ENCODE data around the gene SF3B3. TPM values are rescaled to one million over a fixed set of nuclear protein-coding genes. Genes with fewer than 3 reads are reported as not detected.
A peak's percentile ranks its signal among the peaks of the same experiment; 100 is the strongest.

The SF3B3 gene
- total RNA-seq, 4 donors from 2014 or later, result 51.1 to 90.6 (median 66.2) TPM

- H3K27ac ChIP-seq (replicated peaks in 1 of 4), result no peak overlapping the region
- no peak for DNase-seq (ENCODE audit: extremely low spot score)
- H3K4me1 ChIP-seq, result peaks cover 0 to 8% (median 5%) of the 10 kb centered on the region in 4 donors
- no peaks in the 10 kb centered on the region for H3K9me3 ChIP-seq
- no peak for TF ChIP-seq EP300 (IDR thresholded peaks at IDR 0.05)
- no peak for TF ChIP-seq CTCF (IDR thresholded peaks at IDR 0.05)
- no peak for TF ChIP-seq POLR2AphosphoS5 (IDR thresholded peaks at IDR 0.05)
- no peak for TF ChIP-seq POLR2A (IDR thresholded peaks at IDR 0.05; ENCODE audit: low read depth)
- no peaks in the 10 kb centered on the region for H3K36me3 ChIP-seq
- WGBS, result 81% methylated on average over 1 of the region's 1 CpG
- intact Hi-C loops (cut with DNase I), result no loop called here
- no peaks in the 10 kb centered on the region for H3K27me3 ChIP-seq
- H3K4me3 ChIP-seq, result no peak overlapping the region
Observed at GRCh38 chr16:70605283-70605657, 81.7 kb downstream of the SF3B3 start.

GRCh38 chr16:70608521-70608920 lies 84.9 kb downstream of the SF3B3 start:
- Histone ChIP-seq H3K4me3 (no peak overlapping the region), H3K4me1 (peaks cover 0 to 13% (median 10%) of the 10 kb centered on the region in 4 donors), H3K36me3 (no peaks in the 10 kb centered on the region), H3K27ac (replicated peaks in 1 of 4) (no peak overlapping the region), H3K9me3 (no peaks in the 10 kb centered on the region), H3K27me3 (no peaks in the 10 kb centered on the region)
- intact Hi-C loops (cut with DNase I), result no loop called here
- no peak for TF ChIP-seq CTCF (IDR thresholded peaks at IDR 0.05)
- TF ChIP-seq POLR2A (IDR thresholded peaks at IDR 0.05; ENCODE audit: low read depth), result no peak
- no peak for TF ChIP-seq EP300 (IDR thresholded peaks at IDR 0.05)
- TF ChIP-seq POLR2AphosphoS5 (IDR thresholded peaks at IDR 0.05), result no peak
- 91% methylated on average over 4 of the region's 7 CpGs for WGBS
- DNase-seq (ENCODE audit: extremely low spot score), result no peak

GRCh38 chr16:70610273-70611223 lies 86.9 kb downstream of the SF3B3 start:
- intact Hi-C loops (cut with DNase I), result no loop called here
- peaks cover 0 to 18% (median 11%) of the 10 kb centered on the region in 4 donors for H3K4me1 ChIP-seq
- no peak for DNase-seq (ENCODE audit: extremely low spot score)
- H3K27ac ChIP-seq (replicated peaks in 1 of 4), result peak overlapping the region in 1 of 4 donors; percentile 10
- 77% methylated on average over 18 of the region's 18 CpGs for WGBS
- H3K36me3 ChIP-seq, result no peaks in the 10 kb centered on the region
- H3K27me3 ChIP-seq, result no peaks in the 10 kb centered on the region
- H3K4me3 ChIP-seq, result no peak overlapping the region
- H3K9me3 ChIP-seq, result no peaks in the 10 kb centered on the region
- TF ChIP-seq POLR2A (IDR thresholded peaks at IDR 0.05; ENCODE audit: low read depth) (no peak), POLR2AphosphoS5 (IDR thresholded peaks at IDR 0.05) (no peak), EP300 (IDR thresholded peaks at IDR 0.05) (no peak), CTCF (IDR thresholded peaks at IDR 0.05) (no peak)

- 95% methylated on average over 3 of the region's 5 CpGs for WGBS
- intact Hi-C loops (cut with DNase I), result no loop called here
- Histone ChIP-seq H3K27me3 (no peaks in the 10 kb centered on the region), H3K4me1 (peaks cover 0 to 18% (median 11%) of the 10 kb centered on the region in 4 donors), H3K9me3 (no peaks in the 10 kb centered on the region), H3K36me3 (no peaks in the 10 kb centered on the region), H3K27ac (replicated peaks in 1 of 4) (no peak overlapping the region), H3K4me3 (no peak overlapping the region)
- no peak for DNase-seq (ENCODE audit: extremely low spot score)
- TF ChIP-seq POLR2AphosphoS5 (IDR thresholded peaks at IDR 0.05), result no peak
- TF ChIP-seq CTCF (IDR thresholded peaks at IDR 0.05), result no peak
- no peak for TF ChIP-seq POLR2A (IDR thresholded peaks at IDR 0.05; ENCODE audit: low read depth)
- no peak for TF ChIP-seq EP300 (IDR thresholded peaks at IDR 0.05)
Observed at GRCh38 chr16:70611224-70611598, 87.6 kb downstream of the SF3B3 start.
